RPMI7951 (cell line): ENCODE measurements around the gene CMTM4. TPM values are rescaled to one million over a fixed set of nuclear protein-coding genes. Genes with fewer than 3 reads are reported as not detected.
"Not testable (repeated sequence)": the region's sequence is repeated elsewhere in the genome, so short reads cannot be mapped to it uniquely, and the experiment has no call there.

ENCODE experiments used
- DNase-seq: peaks from one replicate; pipeline ENCODE4 v3.0.0-alpha.2; 2012; ENCODE audit warnings: low read depth
- total RNA-seq: library from RNA; depleted of rRNA; stranded (reverse); fragments of >200 nt; shearing (Covaris generic); gene quantifications from 2 replicates; pipeline ENCODE4 v1.2.3, GENCODE V29; 2014

Gene CMTM4
- total RNA-seq, 1 experiment from 2014 or later = 20.5 TPM

GRCh38 chr16:66705790-66706505, 9.4 kb upstream of the CMTM4 start:
- DNase-seq = peak; percentile 90

DNA sequence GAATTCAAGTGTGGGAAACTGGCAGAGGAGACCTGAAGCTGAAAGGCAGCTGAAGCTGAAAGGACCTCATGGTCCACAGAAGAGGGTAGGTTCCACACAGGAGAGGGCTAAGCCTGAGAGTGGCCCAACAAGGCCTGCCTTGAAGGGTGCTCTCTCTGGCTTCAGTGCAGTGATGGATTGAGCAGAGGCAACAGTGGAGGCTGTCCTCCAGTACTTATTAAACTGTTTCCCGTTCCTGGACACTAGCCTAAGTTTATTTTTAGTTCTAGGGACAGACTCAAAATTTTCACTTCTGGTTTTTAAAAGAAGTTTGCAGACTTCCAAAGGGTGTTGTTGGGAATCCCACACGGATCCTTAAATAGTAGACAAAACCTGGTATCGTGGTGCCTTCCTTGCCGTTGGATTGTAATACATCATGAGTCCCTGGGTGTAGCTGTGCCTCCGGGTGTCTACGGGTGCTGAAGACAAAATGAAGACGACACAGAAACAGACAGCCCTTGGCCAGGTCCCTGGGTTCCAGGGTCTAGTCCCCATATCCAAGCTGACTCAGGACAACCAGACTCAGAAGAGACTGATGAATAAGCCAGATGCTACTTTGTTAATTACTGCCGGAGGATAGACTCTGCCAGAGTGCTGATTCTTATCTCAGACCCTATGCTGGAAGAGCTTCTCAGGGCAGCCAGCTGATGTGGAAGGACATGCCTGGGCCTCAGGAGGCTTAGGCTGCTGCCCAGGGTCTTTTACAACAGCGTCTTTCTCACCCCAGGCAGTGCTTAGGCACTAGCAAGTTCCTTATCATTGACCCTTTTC, 7.1 kb upstream of the CMTM4 start:
- DNase-seq = peak; percentile 91

DNA sequence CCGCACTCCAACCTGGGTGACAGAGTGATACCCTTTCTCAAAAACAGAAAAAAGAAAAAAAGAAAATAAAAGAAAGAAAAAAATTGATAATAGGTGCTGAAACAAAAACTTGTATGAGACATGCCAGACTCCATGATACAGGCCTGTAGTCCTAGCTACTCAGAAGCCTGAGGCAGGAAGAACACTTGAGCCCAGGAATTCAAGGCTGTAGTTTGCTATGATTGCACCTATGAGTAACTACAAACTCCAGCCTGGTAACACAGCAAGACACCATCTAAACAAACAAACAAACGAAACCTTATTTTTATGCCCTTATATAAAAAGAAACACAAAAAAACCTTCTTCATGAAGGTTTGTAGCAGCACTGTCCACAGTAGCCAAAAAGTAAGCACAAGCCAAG, 5.0 kb upstream of the CMTM4 start:
- no peak for DNase-seq

- no peak for DNase-seq
Observed at GRCh38 chr16:66701026-66701425, 4.5 kb upstream of the CMTM4 start.

DNA sequence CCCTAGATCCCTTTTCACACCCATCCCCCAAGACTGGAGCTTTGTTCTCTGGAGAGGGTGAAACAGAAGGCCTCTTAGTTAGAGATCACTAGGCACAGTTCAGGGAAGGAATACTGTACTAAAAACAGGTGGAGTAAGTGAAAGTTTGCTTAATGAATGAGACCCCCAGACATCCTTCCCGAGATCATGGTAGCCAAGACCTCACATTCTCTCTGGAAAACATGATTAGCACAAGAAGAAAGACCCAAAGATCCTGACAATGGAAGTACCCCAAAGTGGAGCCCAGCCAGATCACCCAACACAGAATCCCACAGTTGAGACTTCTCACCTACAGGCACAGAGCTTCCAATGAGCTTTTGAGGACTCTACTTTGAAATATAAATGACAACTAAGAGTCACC, 3.4 kb upstream of the CMTM4 start:
- no peak for DNase-seq

DNA sequence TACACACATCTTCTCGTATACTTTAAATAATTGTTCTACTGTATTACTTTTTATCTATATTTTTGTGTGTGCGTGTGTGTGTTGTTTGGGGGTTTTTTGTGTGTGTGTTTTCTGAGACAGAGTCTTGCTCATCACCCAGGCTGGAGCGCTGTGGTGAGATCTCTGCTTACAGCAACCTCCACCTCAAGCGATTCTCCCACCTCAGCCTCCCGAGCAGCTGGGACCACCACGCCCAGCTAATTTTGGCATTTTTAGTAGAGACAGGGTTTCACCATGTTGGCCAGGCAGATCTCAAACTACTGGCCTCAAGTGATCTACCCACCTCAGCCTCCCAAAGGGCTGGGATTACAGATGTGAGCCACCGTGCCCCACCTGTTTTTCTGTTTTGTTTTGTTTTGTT, 1.5 kb upstream of the CMTM4 start:
- no peak for DNase-seq

- no peak for DNase-seq
Observed at GRCh38 chr16:66695935-66696668, 441 bp downstream of the CMTM4 start.

- DNase-seq = no peak
Observed at GRCh38 chr16:66695471-66695934, 1.0 kb downstream of the CMTM4 start.

DNA sequence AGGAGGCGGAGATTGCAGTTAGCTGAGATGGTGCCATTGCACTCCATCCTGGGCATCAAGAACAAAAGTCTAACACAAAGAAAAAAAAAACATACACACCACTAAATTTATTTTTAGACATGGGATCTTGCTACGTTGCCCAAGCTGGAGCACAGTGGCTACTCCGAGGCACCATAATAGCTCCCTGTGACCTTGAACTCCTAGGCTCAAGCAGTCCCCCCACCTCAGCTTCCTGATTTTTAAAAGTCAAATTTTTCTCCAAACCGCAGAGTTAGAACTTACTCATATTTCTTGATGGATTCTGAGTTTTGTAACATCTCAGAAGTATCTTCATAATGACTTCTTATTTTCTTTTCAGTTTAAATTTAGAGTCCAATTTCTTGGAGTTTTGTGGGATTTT, 3.4 kb downstream of the CMTM4 start:
- no peak for DNase-seq

GRCh38 chr16:66692341-66692740, 4.2 kb downstream of the CMTM4 start:
- DNase-seq = no peak

GRCh38 chr16:66691234-66691633, 5.3 kb downstream of the CMTM4 start:
- no peak for DNase-seq

- DNase-seq = no peak
Observed at GRCh38 chr16:66690106-66690847, 6.3 kb downstream of the CMTM4 start.

DNA sequence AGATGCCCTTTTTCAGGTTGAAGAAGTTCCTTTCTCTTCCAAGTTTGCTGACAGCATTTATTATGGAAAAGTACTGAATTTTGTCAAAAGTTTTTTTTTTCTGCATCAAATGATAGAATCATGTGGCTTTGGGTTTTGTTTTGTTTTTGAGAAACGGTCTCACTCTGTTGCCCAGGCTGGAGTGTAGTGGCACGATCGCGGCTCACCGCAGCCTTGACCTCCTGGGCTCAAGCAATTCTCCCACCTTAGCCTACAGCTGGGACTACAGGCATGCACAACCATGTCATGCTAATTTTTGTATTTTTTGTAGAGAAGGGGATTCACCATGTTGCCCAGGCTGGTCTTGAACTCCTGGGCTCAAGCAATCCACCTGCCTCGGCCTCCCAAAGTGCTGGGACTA, 7.3 kb downstream of the CMTM4 start:
- DNase-seq = no peak

GRCh38 chr16:66687906-66688625, 8.5 kb downstream of the CMTM4 start:
- DNase-seq = no peak

GRCh38 chr16:66685501-66686115, 10.9 kb downstream of the CMTM4 start:
- not testable (repeated sequence) for DNase-seq

GRCh38 chr16:66682271-66682670, 14.3 kb downstream of the CMTM4 start:
- DNase-seq = peak; percentile 37

DNA sequence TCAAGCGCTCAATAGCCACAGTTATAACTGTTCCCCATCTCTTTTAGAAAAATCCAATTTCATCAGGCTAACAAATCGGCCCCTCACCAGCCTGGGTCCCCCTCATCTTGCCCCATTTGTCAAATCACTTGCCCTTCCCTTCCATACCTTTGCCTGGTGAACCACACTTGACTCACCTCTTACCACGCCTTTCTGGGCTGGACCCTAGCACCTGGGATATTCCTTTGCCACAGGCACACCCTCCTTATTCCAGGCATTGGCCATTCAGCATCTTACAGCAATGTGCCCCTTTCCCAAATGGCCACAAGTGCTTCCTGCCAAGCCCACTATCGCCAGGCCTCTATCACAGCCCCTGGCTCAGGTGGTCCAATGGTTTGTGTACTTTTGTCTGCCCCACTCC, 14.9 kb downstream of the CMTM4 start:
- DNase-seq = no peak

DNA sequence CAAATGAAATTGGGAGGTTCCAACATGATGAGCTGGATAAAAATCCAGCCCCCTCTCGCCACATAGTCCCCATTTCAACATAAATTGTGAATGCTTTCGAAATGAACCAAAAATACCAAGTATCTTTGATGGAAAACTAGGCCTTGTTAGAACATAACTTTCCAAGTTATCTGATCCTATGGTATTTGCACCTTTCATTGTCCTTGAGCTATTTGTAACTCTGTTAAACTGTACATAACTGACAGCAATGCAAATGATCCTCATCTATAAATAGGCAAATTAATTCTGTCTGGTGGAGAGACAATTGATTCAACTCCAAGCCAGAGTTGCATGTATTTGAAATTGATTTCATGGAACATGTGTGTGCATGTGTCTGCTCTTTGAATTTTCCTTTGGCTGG, 18.2 kb downstream of the CMTM4 start:
- no peak for DNase-seq

GRCh38 chr16:66677836-66678235, 18.7 kb downstream of the CMTM4 start:
- no peak for DNase-seq

DNA sequence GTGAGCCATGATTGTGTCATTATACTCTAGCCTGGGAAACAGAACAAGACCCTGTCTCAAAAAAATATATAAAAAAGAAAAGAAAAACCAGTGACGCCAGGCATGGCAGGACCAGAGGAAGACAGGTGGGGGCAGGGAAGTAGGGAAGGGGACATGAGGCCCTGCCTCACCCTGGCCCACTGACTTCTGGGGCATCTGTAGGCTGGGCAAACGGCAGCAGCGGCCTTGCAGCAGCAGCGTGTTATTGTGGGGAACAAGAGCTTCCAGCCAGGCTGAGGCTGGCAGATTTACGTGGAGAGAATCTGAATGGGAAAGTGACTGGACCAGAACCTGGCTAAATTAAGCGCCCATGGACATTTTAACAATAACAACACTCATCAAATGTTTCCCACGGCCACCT, 19.4 kb downstream of the CMTM4 start:
- DNase-seq = no peak

DNA sequence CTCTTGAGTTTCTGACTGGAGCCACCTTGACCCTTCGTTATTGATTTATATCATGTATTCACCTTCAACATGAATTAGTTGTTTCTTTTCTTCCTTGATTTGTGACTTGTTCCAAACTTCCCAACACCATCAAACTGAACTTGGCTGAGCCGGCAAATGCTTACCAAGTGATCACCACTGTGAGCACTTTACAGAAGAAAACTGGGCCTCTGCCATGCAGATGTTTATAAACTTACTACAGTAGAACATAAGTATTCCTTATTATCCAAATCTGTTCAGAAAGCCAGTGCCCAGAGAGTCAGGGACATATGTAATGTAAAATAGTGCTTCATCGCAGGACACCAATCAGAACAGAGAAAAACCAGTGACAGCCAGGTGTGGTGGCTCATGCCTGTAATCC, 19.9 kb downstream of the CMTM4 start:
- DNase-seq = no peak
